Right atrium auricular region (tissue), 2 donors: ENCODE results near the gene PRKCZ. TPM values are rescaled to one million over a fixed set of nuclear protein-coding genes. Genes with fewer than 3 reads are reported as not detected.

Experiments
- DNase-seq: peaks from one replicate; pipeline ENCODE4 v3.0.0-alpha.2; 2019; ENCODE audit warnings: low spot score
- H3K27ac ChIP-seq, 2 donors: fragments of 200-600 bp; sonication (generic); 1 replicate in 1 of 2; 2 replicates in 1 of 2; pipeline ENCODE4 v1.5.1; 2016 to 2019
- H3K27me3 ChIP-seq, 2 donors: fragments of 200-600 bp; sonication (generic); one replicate each; pipeline versions ENCODE4 v1.5.1 to v1.6.0; 2017 to 2019
- H3K36me3 ChIP-seq: fragments of 200-600 bp; sonication (generic); one replicate; pipeline ENCODE4 v1.5.1; 2016
- H3K4me1 ChIP-seq, 2 donors: fragments of 200-600 bp; sonication (generic); one replicate each; pipeline versions ENCODE4 v1.5.1 to v1.6.0; 2017 to 2019
- H3K4me3 ChIP-seq, 2 donors: fragments of 200-600 bp; sonication (generic); 1 replicate in 1 of 2; 2 replicates in 1 of 2; pipeline ENCODE4 v1.5.1; 2017 to 2019; ENCODE audit warnings: mild to moderate bottlenecking in 1 of 2, moderate library complexity in 1 of 2
- H3K9me3 ChIP-seq, 2 donors: fragments of 200-600 bp; sonication (generic); one replicate each; pipeline ENCODE4 v1.5.1; 2019
- total RNA-seq, 2 donors: library from RNA; depleted of rRNA; stranded (reverse); fragments of >200 nt; gene quantifications; one replicate each; pipeline ENCODE4 v1.1.0, GENCODE V29; 2016
- TF ChIP-seq, protein P1 (sequence below), 2 donors: fragments of 200-600 bp; sonication (generic); IDR thresholded peaks; one replicate each; pipeline ENCODE4 v1.5.1; 2019; ENCODE audit warnings: antibody characterized with exemption in 2 of 2

PRKCZ gene
- total RNA-seq, 2 donors from 2014 or later = 15.3 to 16.4 TPM

DNA sequence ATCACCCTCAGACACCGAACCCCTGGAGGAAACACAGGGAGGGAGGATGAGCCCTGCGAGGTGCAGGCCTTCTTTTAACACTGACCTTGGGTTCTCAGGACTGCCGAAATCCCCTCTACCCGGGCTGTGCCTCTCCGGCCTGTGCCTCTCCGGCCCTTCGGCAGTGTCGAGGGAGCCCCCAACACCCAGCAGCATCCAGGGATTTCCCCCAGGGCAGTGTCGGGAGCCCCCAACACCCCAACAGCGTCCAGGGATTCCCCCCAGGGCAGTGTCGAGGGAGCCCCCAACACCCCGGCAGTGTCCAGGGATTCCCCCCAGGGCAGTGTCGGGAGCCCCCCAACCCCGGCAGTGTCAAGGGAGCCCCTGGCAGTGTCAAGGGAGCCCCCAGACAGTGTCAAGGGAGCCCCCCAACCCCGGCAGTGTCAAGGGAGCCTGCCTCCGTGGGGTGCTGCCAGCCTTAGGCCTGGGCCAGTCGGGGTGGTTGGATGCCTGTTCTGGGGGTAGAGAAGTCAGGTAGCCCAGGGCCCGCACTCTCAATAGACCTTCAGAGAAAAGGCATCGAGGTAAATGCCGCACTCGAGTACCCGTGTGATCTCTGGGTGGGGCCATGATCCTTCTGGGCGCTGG lies 57.5 kb downstream of the PRKCZ start:
- DNase-seq = no peak
- H3K36me3 ChIP-seq = no peaks in the 10 kb centered on the region
- no peak overlapping the region for H3K27ac ChIP-seq
- no peaks in the 10 kb centered on the region for H3K4me1 ChIP-seq
- TF ChIP-seq, protein P1, sequence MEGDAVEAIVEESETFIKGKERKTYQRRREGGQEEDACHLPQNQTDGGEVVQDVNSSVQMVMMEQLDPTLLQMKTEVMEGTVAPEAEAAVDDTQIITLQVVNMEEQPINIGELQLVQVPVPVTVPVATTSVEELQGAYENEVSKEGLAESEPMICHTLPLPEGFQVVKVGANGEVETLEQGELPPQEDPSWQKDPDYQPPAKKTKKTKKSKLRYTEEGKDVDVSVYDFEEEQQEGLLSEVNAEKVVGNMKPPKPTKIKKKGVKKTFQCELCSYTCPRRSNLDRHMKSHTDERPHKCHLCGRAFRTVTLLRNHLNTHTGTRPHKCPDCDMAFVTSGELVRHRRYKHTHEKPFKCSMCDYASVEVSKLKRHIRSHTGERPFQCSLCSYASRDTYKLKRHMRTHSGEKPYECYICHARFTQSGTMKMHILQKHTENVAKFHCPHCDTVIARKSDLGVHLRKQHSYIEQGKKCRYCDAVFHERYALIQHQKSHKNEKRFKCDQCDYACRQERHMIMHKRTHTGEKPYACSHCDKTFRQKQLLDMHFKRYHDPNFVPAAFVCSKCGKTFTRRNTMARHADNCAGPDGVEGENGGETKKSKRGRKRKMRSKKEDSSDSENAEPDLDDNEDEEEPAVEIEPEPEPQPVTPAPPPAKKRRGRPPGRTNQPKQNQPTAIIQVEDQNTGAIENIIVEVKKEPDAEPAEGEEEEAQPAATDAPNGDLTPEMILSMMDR (IDR thresholded peaks at IDR 0.05) = no peak
- no peak overlapping the region for H3K4me3 ChIP-seq
- H3K9me3 ChIP-seq = no peaks in the 10 kb centered on the region
- no peaks in the 10 kb centered on the region for H3K27me3 ChIP-seq

DNA sequence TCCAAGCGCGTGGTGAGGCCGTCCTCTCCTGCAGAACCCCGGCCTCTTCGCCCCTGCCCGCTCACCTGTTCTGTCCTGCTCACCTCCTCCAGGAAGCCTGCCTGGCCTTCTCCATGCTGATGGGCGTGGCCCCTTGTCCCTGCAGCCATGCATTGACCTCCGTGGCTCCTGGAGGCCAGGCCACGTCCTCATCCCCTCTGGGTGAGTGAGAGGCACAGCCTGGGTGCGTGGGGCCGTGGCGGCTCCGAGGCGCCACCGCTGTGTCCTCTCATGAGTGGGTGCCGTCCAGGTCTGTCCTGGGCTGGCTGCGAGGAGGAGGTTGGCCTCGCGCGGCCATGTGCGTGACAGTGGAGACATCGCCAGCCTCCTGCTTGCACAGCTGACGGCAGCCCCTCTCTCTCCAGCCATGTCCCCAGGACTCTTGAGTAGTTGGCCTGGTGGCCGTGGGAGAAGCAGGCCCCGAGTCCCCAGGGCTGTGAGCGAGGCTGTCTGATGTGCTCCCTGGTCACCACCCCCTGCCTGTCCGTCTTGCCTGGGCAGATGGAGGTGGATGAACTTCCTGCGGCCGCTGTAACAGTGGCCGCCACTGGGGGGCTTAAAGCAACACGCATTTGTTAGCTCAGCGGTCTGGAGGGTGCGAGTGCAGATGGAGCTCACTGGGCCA lies 58.1 kb downstream of the PRKCZ start:
- Histone ChIP-seq H3K27me3 (no peaks in the 10 kb centered on the region), H3K4me3 (no peak overlapping the region), H3K4me1 (no peaks in the 10 kb centered on the region), H3K9me3 (no peaks in the 10 kb centered on the region), H3K36me3 (no peaks in the 10 kb centered on the region), H3K27ac (no peak overlapping the region)
- TF ChIP-seq, protein P1 (IDR thresholded peaks at IDR 0.05) = peak in 1 of 2 donors; percentile 43
- DNase-seq = no peak

DNA sequence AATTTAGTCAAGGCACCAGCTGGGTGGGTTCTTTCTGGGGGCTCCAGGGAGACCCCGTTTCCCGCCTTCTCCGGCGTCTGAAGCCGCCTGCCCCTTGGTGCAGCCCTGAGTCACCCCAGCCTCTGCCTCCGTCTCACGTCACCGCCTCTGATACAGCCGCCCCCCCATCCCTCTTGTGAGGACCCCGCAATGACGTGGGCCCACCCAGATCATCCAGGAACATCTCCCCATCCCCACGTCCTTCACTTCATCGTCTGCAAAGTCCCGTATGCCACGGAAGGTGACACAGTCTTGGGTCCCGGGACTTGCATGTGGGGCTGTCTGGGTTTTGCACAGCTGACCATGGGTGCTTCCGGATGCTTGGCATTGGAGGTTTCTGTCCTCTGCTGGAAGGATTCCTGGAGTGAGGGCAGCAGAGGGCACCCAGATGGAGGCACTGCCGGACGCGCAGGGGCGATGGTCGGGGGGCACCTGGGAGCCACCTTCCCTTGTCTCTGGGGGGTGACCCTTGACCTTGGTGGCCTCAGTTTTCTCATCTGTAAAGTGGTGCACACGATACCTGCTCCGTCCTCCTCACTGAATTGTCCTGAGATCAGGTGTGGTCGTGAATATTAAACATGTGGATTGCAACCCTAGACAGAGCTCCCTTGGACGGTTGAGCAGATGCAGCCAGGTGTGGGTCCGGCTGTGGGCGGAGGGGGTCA lies 58.8 kb downstream of the PRKCZ start:
- TF ChIP-seq, protein P1 (IDR thresholded peaks at IDR 0.05) = no peak
- no peak for DNase-seq
- H3K4me1 ChIP-seq = no peaks in the 10 kb centered on the region
- H3K27me3 ChIP-seq = no peaks in the 10 kb centered on the region
- H3K36me3 ChIP-seq = no peaks in the 10 kb centered on the region
- no peaks in the 10 kb centered on the region for H3K9me3 ChIP-seq
- no peak overlapping the region for H3K27ac ChIP-seq
- H3K4me3 ChIP-seq = no peak overlapping the region

DNA sequence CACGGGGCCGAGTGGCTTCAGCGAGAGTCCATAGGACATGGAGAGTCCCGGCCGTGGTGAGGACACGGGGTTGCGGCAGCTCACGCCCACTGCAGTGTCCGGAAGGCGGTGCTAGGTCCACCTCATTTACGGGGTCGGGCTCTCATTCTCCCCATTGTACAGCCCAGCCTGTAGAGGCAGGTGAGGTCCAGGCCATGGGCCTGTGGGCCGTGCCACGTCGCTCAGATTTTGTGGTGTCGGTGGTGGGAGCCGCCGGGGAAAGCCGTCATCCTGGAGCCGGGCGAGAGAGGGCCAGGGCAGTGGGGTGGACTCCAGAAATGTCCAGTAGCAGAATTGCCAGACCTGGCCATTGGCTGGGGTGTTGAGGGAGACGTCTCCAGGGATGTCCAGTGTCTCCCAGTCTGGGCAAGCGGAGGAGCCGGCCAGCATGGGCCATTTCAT lies 59.4 kb downstream of the PRKCZ start:
- TF ChIP-seq, protein P1 (IDR thresholded peaks at IDR 0.05) = no peak

DNA sequence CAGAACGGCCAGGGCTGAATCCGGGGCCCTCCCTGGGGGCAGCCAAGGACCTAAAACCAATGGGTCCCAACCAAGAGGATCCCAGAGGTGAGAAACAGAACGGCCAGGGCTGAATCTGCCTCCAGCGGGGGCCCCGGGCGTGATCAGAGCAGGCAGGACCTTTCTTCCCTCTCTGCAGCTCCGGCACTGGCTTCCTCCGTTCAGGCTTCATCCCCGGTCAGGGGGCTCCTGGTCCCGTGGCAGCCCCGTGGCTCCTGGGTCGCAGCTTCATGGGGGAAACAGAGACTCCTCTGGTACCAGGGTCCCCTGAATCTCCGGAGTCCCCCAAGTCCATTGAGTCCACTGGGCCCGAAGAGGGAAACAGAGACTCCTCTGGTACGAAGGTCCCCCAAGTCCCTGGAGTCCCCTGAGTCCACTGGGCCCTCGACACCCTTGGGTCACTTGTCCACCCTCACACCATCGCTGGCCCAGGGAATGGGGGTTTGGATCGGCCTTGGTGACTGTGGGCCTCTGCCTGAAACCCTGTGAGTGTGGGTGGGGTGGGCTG lies 60.1 kb downstream of the PRKCZ start:
- Histone ChIP-seq H3K36me3 (no peaks in the 10 kb centered on the region), H3K27ac (no peak overlapping the region), H3K4me3 (no peak overlapping the region), H3K27me3 (no peaks in the 10 kb centered on the region), H3K9me3 (no peaks in the 10 kb centered on the region), H3K4me1 (no peaks in the 10 kb centered on the region)
- TF ChIP-seq, protein P1 (IDR thresholded peaks at IDR 0.05) = no peak
- DNase-seq = no peak

More for the DNA sequence above, 59.4 kb downstream of the PRKCZ start:
- Histone ChIP-seq H3K4me3 (no peak overlapping the region), H3K27ac (no peak overlapping the region), H3K27me3 (no peaks in the 10 kb centered on the region), H3K9me3 (no peaks in the 10 kb centered on the region), H3K4me1 (no peaks in the 10 kb centered on the region), H3K36me3 (no peaks in the 10 kb centered on the region)
- DNase-seq = no peak
